ENCODE measurements around the gene SERPINA3. TPM values are rescaled to one million over a fixed set of nuclear protein-coding genes. Genes with fewer than 3 reads are reported as not detected.

The SERPINA3 gene
- total and polyA plus RNA-seq, 2 of the 8 experiments (the other 6 are each of a cell fraction or from before 2014, with no cell fraction given), result not detected

GRCh38 chr14:94643316-94644101 lies 31.3 kb downstream of the SERPINA3 start (continued):
- TF ChIP-seq BACH1 (IDR thresholded peaks at IDR 0.05; ENCODE audit: low read length) (no peak), TEAD4 (IDR thresholded peaks at IDR 0.05; ENCODE audit: low read depth, low read length) (no peak), EZH2 (IDR thresholded peaks at IDR 0.05; ENCODE audit: low read depth, low read length, severe bottlenecking) (no peak), ZNF274 (IDR thresholded peaks at IDR 0.05; ENCODE audit: borderline replicate concordance, extremely low read depth, low read length) (no peak)
